Measurements from ENCODE around the gene INTS7.

INTS7 gene

DNA sequence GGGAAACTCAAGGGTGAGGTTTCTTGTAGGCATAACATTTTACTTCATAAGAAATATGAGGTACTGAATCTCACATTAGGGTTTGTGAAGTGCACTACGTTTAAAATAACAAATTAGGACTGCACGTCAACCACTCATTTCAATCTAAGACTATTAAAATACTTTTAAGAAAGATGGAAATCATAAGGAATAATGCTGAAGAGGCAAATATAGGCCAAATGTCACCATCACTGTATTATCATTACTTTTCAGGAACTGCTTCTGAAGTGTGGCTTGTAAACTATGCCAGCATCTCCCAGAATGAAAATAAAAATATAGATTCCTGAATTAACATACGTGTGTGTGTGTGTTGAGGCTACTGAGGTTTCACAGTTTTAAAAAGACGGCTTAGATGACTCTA lies 56.8 kb downstream of the INTS7 start:
- H3K4me3 ChIP-seq (ENCODE audit: low read depth, low read length): no peak overlapping the region
- no peak for DNase-seq (ENCODE audit: low read depth)
- TF ChIP-seq, protein P1, sequence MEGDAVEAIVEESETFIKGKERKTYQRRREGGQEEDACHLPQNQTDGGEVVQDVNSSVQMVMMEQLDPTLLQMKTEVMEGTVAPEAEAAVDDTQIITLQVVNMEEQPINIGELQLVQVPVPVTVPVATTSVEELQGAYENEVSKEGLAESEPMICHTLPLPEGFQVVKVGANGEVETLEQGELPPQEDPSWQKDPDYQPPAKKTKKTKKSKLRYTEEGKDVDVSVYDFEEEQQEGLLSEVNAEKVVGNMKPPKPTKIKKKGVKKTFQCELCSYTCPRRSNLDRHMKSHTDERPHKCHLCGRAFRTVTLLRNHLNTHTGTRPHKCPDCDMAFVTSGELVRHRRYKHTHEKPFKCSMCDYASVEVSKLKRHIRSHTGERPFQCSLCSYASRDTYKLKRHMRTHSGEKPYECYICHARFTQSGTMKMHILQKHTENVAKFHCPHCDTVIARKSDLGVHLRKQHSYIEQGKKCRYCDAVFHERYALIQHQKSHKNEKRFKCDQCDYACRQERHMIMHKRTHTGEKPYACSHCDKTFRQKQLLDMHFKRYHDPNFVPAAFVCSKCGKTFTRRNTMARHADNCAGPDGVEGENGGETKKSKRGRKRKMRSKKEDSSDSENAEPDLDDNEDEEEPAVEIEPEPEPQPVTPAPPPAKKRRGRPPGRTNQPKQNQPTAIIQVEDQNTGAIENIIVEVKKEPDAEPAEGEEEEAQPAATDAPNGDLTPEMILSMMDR (IDR thresholded peaks at IDR 0.05; ENCODE audit: low read depth, low read length, missing control alignments): no peak

DNA sequence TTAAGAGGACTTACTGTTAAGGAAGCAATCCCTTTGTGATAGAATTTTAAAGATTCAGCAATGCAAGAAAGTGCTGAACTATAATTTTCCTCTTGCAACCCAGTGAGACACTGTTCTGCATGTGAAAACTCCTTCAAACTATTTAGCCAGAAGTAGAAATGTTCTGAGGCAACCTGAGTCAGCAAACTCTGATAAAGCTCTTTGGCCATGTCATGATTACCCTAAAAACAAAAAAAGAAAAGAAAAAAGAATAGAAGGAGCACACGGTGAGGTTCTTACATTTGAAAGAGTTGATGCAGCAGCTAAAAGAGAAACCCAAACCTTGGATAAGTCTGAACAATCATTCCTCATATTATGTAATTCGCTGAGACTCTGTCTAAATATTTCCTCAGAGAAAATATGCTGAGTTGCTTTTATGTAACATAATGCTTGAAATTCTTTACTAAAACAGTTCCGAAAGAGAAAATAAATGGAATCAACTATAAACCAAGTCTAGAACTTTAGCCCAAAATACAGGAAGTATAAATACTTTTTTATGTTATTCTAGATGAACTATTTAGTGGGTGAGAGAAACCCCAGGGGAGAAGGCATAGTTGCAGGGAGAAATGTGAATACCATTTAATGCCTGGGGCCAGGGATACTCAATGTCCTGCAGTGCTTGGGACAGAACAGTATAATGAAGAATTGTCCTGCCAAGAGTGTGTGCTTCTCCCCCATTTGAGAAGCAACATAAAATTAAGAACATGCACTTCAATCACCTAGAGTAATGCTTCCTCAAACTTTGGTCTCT lies 60.0 kb downstream of the INTS7 start:
- no peak for DNase-seq (ENCODE audit: low read depth)
- no peak overlapping the region for H3K4me3 ChIP-seq (ENCODE audit: low read depth, low read length)
- TF ChIP-seq, protein P1 (IDR thresholded peaks at IDR 0.05; ENCODE audit: low read depth, low read length, missing control alignments): no peak

DNA sequence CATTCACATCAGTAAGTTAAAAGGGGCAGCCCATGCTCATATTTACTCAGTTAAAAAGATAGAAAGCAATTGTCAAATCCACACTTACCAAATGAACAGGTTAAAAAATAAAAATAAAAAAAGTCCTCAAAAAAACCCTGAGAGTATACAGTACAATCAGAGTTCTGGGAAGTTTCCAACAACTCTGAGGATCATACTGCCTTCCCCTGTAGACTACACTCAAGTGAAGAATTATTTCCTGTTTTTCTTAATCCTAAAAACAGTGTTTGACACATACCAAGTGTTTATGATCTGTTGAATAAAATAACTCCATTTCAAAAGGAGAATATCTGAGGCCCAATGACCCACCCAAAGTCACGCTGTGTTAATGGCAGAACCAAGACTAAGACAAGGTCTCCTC lies 61.8 kb downstream of the INTS7 start:
- no peak overlapping the region for H3K4me3 ChIP-seq (ENCODE audit: low read depth, low read length)
- TF ChIP-seq, protein P1 (IDR thresholded peaks at IDR 0.05; ENCODE audit: low read depth, low read length, missing control alignments): no peak
- no peak for DNase-seq (ENCODE audit: low read depth)

DNA sequence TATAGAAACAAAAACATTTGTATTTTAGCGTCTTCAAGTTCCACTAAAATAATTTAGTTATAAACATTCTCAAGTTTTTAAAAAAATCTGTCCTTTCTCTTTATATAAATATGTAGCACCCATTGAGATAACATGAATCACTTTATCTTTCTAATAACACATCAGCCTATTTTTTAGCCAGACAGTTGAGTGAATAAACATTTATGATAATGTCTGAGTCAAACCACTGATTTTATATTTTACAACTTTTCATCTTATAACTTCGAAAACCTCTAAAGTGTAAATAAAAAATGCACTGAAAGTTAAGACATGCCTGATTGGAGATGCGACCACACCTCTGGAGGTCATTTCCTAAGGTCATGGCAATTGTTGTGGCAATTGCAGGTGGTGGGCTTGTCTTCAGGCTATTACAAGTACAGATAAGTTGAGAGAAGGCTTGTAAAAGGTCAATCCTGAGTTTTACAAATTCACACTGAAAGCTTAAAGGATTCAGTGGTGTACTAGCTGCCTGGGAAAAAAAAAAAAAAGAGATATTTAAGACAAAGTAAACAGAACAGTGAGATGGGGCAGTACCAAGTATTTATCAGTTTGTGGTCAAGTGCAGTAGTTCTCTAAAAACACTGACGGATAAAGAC lies 67.0 kb downstream of the INTS7 start:
- H3K4me3 ChIP-seq (ENCODE audit: low read depth, low read length): no peak overlapping the region
- DNase-seq (ENCODE audit: low read depth): no peak
- TF ChIP-seq, protein P1 (IDR thresholded peaks at IDR 0.05; ENCODE audit: low read depth, low read length, missing control alignments): no peak

DNA sequence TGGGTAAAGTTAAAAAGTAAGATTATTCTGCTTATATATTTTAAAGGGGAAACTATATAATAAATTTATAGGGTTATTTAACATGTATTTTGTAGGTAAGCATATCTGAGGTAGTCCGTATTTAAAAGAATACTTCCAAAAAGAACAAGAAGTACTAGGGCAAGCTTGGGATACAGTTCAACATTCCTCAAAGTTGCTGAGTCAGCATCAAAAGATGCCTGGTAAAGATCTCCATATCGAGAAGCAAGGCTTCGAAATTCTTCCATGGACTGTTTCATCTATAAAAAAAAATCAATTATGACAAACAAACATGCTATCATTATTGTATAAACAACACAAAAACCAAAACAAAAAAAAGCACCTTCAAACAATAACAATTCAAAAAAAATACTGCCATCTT lies 67.7 kb downstream of the INTS7 start:
- no peak for DNase-seq (ENCODE audit: low read depth)
- H3K4me3 ChIP-seq (ENCODE audit: low read depth, low read length): no peak overlapping the region
- TF ChIP-seq, protein P1 (IDR thresholded peaks at IDR 0.05; ENCODE audit: low read depth, low read length, missing control alignments): no peak

DNA sequence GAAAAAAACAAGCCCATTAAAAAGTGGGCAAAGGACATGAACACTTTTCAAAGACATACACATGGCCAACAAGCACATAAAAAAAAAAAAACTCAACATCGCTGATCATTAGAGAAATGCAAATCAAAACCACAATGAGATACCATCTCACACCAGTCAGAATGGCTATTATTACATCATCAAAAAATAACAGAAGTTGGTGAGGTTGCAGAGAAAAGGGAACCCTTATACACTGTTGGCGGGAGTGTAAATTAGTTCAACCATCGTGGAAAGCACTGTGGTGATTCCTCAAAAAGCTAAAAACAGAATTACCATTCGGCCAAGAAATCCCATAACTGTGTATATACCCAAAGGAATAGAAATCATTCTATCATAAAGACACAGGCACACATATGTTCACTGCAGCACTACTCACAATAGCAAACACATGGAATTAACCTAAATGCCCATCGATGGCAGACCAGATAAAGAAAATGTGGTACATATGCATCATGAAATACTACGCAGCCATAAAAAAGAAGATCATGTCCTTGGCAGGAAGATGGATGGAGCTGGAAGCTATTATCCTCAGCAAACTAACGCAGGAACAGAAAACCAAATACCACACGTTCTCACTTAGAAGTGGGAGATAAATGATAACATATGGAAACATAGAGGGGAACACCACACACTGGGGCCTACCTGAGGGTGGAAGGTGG lies 70.1 kb downstream of the INTS7 start:
- TF ChIP-seq, protein P1 (IDR thresholded peaks at IDR 0.05; ENCODE audit: low read depth, low read length, missing control alignments): no peak
- no peak for DNase-seq (ENCODE audit: low read depth)
- no peak overlapping the region for H3K4me3 ChIP-seq (ENCODE audit: low read depth, low read length)

Data from GM12864 (cell line).